CD14-positive monocyte (primary cell): Measurements from ENCODE around the gene APCDD1L. TPM values are rescaled to one million over a fixed set of nuclear protein-coding genes. Genes with fewer than 3 reads are reported as not detected.
A peak's percentile ranks its signal among the peaks of the same experiment; 100 is the strongest.

Experiments
- DNase-seq, 3 donors: peaks; one replicate each; pipeline ENCODE4 v3.0.0-alpha.2; 2011 to 2022
- H2AFZ ChIP-seq: 2 replicates; pipeline ENCODE4 v1.6.0; 2012; ENCODE audit warnings: mild to moderate bottlenecking, low read depth, low read length, inconsistent platforms; ENCODE audit not compliant: insufficient read depth, poor library complexity, severe bottlenecking
- H3K27ac ChIP-seq, 2 donors: 1 replicate in 1 of 2; 2 replicates in 1 of 2; pipeline ENCODE4 v1.5.1; 2012 to 2013; ENCODE audit warnings: low read length in 2 of 2, control low read depth in 1 of 2, inconsistent platforms in 1 of 2, low read depth in 1 of 2, mild to moderate bottlenecking in 1 of 2
- H3K27me3 ChIP-seq, 2 donors: one replicate each; pipeline versions ENCODE4 v1.6.0 to v1.6.1; 2011 to 2013; ENCODE audit warnings: low read length in 2 of 2; ENCODE audit not compliant: control insufficient read depth in 2 of 2, insufficient read depth in 2 of 2
- H3K36me3 ChIP-seq, 2 donors: replicated peaks in 1 of 2; 1 replicate in 1 of 2; 2 replicates in 1 of 2; pipeline versions ENCODE4 v1.5.1 to v1.6.1; 2012 to 2013; ENCODE audit warnings: low read length in 2 of 2, control low read depth in 1 of 2, inconsistent platforms in 1 of 2, mild to moderate bottlenecking in 1 of 2; ENCODE audit not compliant: insufficient read depth in 2 of 2, control insufficient read depth in 1 of 2
- H3K4me1 ChIP-seq, 2 donors: 1 replicate in 1 of 2; 2 replicates in 1 of 2; pipeline versions ENCODE4 v1.5.1 to v1.6.1; 2012 to 2013; ENCODE audit warnings: low read length in 2 of 2, control low read depth in 1 of 2, inconsistent platforms in 1 of 2, mild to moderate bottlenecking in 1 of 2, moderate library complexity in 1 of 2; ENCODE audit not compliant: insufficient read depth in 2 of 2, control insufficient read depth in 1 of 2
- H3K4me2 ChIP-seq: replicated peaks from 2 replicates; pipeline ENCODE3; 2012; ENCODE audit warnings: low read length, moderate library complexity, mild to moderate bottlenecking; ENCODE audit not compliant: poor library complexity, severe bottlenecking; ENCODE audit errors: extremely low read depth
- H3K4me3 ChIP-seq, 3 experiments: fragments of 200-600 bp in 1 of 3; sonication (generic) in 1 of 3; replicated peaks in 1 of 3; 1 replicate in 2 of 3; 2 replicates in 1 of 3; pipeline ENCODE4 v1.5.1; 2011 to 2013; ENCODE audit warnings: low read length in 3 of 3, mild to moderate bottlenecking in 3 of 3, control low read depth in 2 of 3, low read depth in 2 of 3, inconsistent platforms in 1 of 3, moderate library complexity in 1 of 3
- H3K79me2 ChIP-seq: 2 replicates; pipeline ENCODE4 v1.6.0; 2012; ENCODE audit warnings: mild to moderate bottlenecking, control low read depth, inconsistent platforms, low read length, moderate library complexity; ENCODE audit not compliant: insufficient read depth
- H3K9ac ChIP-seq: 2 replicates; pipeline ENCODE4 v1.6.0; 2017; ENCODE audit warnings: low read length, mild to moderate bottlenecking; ENCODE audit not compliant: insufficient read depth, poor library complexity, severe bottlenecking
- H3K9me3 ChIP-seq, 2 donors: replicated peaks in 1 of 2; 1 replicate in 1 of 2; 2 replicates in 1 of 2; pipeline versions ENCODE4 v1.5.1 to v1.6.1; 2012 to 2013; ENCODE audit warnings: low read length in 2 of 2, control low read depth in 1 of 2; ENCODE audit not compliant: control insufficient read depth in 1 of 2, insufficient read depth in 1 of 2
- H4K20me1 ChIP-seq: 2 replicates; pipeline ENCODE4 v1.6.0; 2012; ENCODE audit warnings: mild to moderate bottlenecking, low read length, control low read depth, moderate library complexity; ENCODE audit not compliant: insufficient read depth
- H3K27ac Mint-ChIP-seq, 7 donors: one replicate each; pipeline ENCODE4 v1.8.0; 2020; ENCODE audit warnings: mild to moderate bottlenecking in 7 of 7, mixed read lengths in 7 of 7, moderate library complexity in 6 of 7, inconsistent platforms in 2 of 7
- H3K27me3 Mint-ChIP-seq, 3 donors: one replicate each; pipeline ENCODE4 v1.8.0; 2021 to 2022; ENCODE audit warnings: low read depth in 3 of 3, mild to moderate bottlenecking in 3 of 3, mixed read lengths in 3 of 3, moderate library complexity in 3 of 3, inconsistent platforms in 1 of 3
- H3K36me3 Mint-ChIP-seq, 2 donors: one replicate each; pipeline ENCODE4 v1.8.0; 2020; ENCODE audit warnings: mixed read lengths in 2 of 2, inconsistent platforms in 1 of 2, mild to moderate bottlenecking in 1 of 2
- H3K4me1 Mint-ChIP-seq: one replicate; pipeline ENCODE4 v1.8.0; 2020; ENCODE audit warnings: mild to moderate bottlenecking, mixed read lengths
- H3K4me3 Mint-ChIP-seq, 2 donors: one replicate each; pipeline ENCODE4 v1.8.0; 2020; ENCODE audit warnings: mild to moderate bottlenecking in 2 of 2, mixed read lengths in 2 of 2, moderate library complexity in 1 of 2
- H3K9me3 Mint-ChIP-seq, 7 donors: one replicate each; pipeline ENCODE4 v1.8.0; 2020 to 2022; ENCODE audit warnings: mixed read lengths in 7 of 7, mild to moderate bottlenecking in 6 of 7, moderate library complexity in 6 of 7, inconsistent platforms in 2 of 7
- WGBS: methylation state at CpG from one replicate; pipeline ENCODE4 v1.1.5; 2013; ENCODE audit warnings: missing lambda C conversion rate; ENCODE audit not compliant: insufficient coverage; 5-methylcytosine and 5-hydroxymethylcytosine counted together
- intact Hi-C, 2 donors: fragments of 100-400 bp; cut with micrococcal nuclease; formaldehyde crosslinking; loops; one replicate each; pipeline versions ENCODE4 v1.15.0 to v1.15.1; 2023
- polyA plus RNA-seq, 3 donors: library from polyadenylated mRNA; depleted of rRNA in 1 of 3; unstranded in 2 of 3; stranded (reverse) in 1 of 3; fragments of 300-500 nt in 2 of 3; fragments of >200 nt in 1 of 3; fragmentation: Illumina TruSeq in 2 of 3; gene quantifications; 1 replicate in 2 of 3; 2 replicates in 1 of 3; pipeline ENCODE4 v1.2.3, GENCODE V29; 2012 to 2021
- TF ChIP-seq, protein P1 (sequence below): fragments of 200-600 bp; IDR thresholded peaks from one replicate; pipeline ENCODE4 v1.8.0; 2022; ENCODE audit warnings: antibody characterized with exemption, mild to moderate bottlenecking

Gene APCDD1L
- polyA plus RNA-seq, 3 donors: not detected

DNA sequence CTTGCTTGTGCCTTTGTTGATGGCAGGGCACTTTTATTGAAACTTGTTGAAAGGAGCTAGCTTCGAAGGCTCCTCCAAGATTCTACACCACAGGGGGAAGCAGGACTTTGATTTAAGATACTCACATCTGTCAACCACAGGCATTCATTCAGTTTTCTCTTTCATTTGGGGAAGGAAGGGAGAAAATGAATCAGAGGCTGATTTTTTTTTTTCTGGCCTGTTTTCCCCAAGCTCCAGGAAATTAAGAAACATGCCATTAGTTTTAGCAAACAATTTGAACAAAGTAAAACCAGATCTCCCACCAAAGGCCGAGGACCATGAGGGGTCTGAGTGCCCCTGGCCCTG, 8.7 kb upstream of the APCDD1L start:
- Histone ChIP-seq H4K20me1 (no peaks in the 10 kb centered on the region), H3K4me2 (no peak overlapping the region), H3K27ac (no peak overlapping the region), H3K4me3 (no peak overlapping the region), H3K9me3 (peaks cover 12 to 15% of the 10 kb centered on the region in 2 donors), H2AFZ (no peak overlapping the region), H3K4me1 (no peaks in the 10 kb centered on the region), H3K36me3 (no peaks in the 10 kb centered on the region), H3K9ac (no peak overlapping the region), H3K27me3 (no peaks in the 10 kb centered on the region), H3K79me2 (no peaks in the 10 kb centered on the region)
- peaks cover 0 to 26% (median 11%) of the 10 kb centered on the region in 7 donors for H3K9me3 Mint-ChIP-seq
- H3K4me3 Mint-ChIP-seq: no peak overlapping the region
- intact Hi-C loops: no loop called here
- no peak overlapping the region for H3K27ac Mint-ChIP-seq
- TF ChIP-seq, protein P1, sequence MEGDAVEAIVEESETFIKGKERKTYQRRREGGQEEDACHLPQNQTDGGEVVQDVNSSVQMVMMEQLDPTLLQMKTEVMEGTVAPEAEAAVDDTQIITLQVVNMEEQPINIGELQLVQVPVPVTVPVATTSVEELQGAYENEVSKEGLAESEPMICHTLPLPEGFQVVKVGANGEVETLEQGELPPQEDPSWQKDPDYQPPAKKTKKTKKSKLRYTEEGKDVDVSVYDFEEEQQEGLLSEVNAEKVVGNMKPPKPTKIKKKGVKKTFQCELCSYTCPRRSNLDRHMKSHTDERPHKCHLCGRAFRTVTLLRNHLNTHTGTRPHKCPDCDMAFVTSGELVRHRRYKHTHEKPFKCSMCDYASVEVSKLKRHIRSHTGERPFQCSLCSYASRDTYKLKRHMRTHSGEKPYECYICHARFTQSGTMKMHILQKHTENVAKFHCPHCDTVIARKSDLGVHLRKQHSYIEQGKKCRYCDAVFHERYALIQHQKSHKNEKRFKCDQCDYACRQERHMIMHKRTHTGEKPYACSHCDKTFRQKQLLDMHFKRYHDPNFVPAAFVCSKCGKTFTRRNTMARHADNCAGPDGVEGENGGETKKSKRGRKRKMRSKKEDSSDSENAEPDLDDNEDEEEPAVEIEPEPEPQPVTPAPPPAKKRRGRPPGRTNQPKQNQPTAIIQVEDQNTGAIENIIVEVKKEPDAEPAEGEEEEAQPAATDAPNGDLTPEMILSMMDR: no peak
- no peak for DNase-seq
- no CpG with 5 or more reads among the region's 2 CpGs for WGBS
- H3K4me1 Mint-ChIP-seq: no peaks in the 10 kb centered on the region
- peaks cover 2 to 9% (median 7%) of the 10 kb centered on the region in 3 donors for H3K27me3 Mint-ChIP-seq
- no peaks in the 10 kb centered on the region for H3K36me3 Mint-ChIP-seq

DNA sequence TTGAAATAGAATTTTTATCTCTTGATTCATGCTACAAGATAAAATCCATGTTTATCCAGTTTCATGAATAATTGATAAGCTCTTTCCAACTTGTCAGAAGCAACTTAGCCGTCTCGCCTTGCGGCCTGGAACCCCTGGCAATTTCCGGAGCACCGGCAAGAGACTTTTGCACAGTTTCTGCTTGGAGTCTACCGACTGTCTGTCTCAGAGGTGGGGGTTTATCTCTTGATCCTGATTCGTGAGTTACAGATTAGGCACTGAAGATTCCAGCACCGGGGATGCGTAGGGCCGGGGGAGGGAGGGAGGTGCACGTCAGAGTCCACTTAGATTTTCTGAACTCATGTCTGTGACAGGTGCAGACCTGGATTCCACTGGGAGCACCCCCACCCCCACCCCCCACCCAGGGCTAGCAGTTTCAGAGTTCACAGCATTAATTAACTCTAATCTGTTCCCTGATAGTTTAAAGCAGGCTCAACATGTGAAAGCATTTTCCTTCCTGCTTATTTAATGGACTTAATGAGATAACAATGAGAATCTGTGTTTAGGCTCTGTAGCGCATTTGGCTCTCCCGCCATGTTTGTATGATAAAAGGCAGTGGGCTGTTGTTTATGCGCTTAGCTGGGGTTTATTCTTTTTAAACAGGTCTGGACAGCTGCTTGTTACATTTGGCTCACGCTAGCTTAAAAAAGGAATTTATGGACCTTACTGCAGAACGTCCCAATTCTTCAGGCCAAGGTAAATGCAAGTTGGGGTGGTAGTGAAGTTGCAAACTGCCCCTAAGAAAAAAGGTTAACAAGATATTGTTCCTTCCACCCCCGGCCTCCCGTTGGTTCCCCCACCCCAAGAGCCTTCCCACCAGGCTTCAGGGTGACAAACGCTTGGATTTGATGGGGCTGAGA, 8.1 kb upstream of the APCDD1L start:
- H3K9me3 Mint-ChIP-seq: peaks cover 0 to 22% (median 10%) of the 10 kb centered on the region in 7 donors
- peaks cover 2 to 10% (median 7%) of the 10 kb centered on the region in 3 donors for H3K27me3 Mint-ChIP-seq
- no peaks in the 10 kb centered on the region for H3K4me1 Mint-ChIP-seq
- H3K27ac Mint-ChIP-seq: no peak overlapping the region
- intact Hi-C loops: no loop called here
- no peaks in the 10 kb centered on the region for H3K36me3 ChIP-seq
- H3K4me3 Mint-ChIP-seq: peak overlapping the region in 1 of 2 donors; percentile 31
- H2AFZ ChIP-seq: no peak overlapping the region
- H3K27ac ChIP-seq: no peak overlapping the region
- H3K9me3 ChIP-seq: peaks cover 12 to 15% of the 10 kb centered on the region in 2 donors
- H3K27me3 ChIP-seq: no peaks in the 10 kb centered on the region
- H3K4me1 ChIP-seq: no peaks in the 10 kb centered on the region
- DNase-seq: no peak
- H4K20me1 ChIP-seq: no peaks in the 10 kb centered on the region
- TF ChIP-seq, protein P1: no peak
- no peak overlapping the region for H3K4me3 ChIP-seq
- H3K36me3 Mint-ChIP-seq: no peaks in the 10 kb centered on the region
- no peak overlapping the region for H3K9ac ChIP-seq
- no peaks in the 10 kb centered on the region for H3K79me2 ChIP-seq
- H3K4me2 ChIP-seq: no peak overlapping the region
- 80% methylated on average over 12 of the region's 19 CpGs for WGBS
